HEK293 (cell line): ENCODE measurements around the gene JPH3.

ENCODE experiments used
- CTCF ChIA-PET: fragments of 350-600 bp; formaldehyde crosslinking; extraction: SDS; loops from one replicate; lab custom pipeline; 2021; ENCODE audit warnings: antibody characterized with exemption; lab: Yijun Ruan, JAX
- POLR2A ChIA-PET: fragments of 300-600 bp; formaldehyde crosslinking; extraction: SDS; loops from one replicate; lab custom pipeline; 2020; ENCODE audit warnings: antibody characterized with exemption, inconsistent platforms; lab: Yijun Ruan, JAX
- H3K27ac ChIP-seq: fragments of 200-500 bp; sonication (Bioruptor generic); 2 replicates; pipeline ENCODE4 v1.5.1; 2014; ENCODE audit warnings: low read depth, low read length, control low read depth, inconsistent platforms; ENCODE audit errors: extremely low read depth
- H3K36me3 ChIP-seq, 2 experiments: fragments of 200-500 bp in 1 of 2; sonication (Bioruptor generic) in 1 of 2; 1 replicate in 1 of 2; 2 replicates in 1 of 2; pipeline ENCODE4 v1.5.1; 2014 to 2017; ENCODE audit warnings: inconsistent platforms in 2 of 2, low read length in 2 of 2; ENCODE audit not compliant: control insufficient read depth in 2 of 2, insufficient read depth in 1 of 2
- H3K4me1 ChIP-seq: fragments of 200-500 bp; sonication (Bioruptor generic); 2 replicates; pipeline ENCODE4 v1.5.1; 2014; ENCODE audit warnings: mild to moderate bottlenecking, low read length, inconsistent platforms; ENCODE audit not compliant: control insufficient read depth, insufficient read depth
- H3K4me3 ChIP-seq: 2 replicates; pipeline ENCODE4 v1.5.1; 2011; ENCODE audit warnings: low read depth, mild to moderate bottlenecking, control low read depth, low read length, moderate library complexity
- H3K9me3 ChIP-seq: fragments of 200-500 bp; sonication (Bioruptor generic); 2 replicates; pipeline ENCODE4 v1.5.1; 2014; ENCODE audit warnings: low read depth, low read length, inconsistent platforms; ENCODE audit not compliant: control insufficient read depth, insufficient read depth
- GLIS1 ChIP-seq: fragments of 450-650 bp; formaldehyde crosslinking; IDR thresholded peaks from 2 replicates; pipeline ENCODE4 v1.5.1; 2016; ENCODE audit warnings: missing biosample characterization, missing genetic modification characterization
- HOXA7 ChIP-seq: sonication (generic); formaldehyde crosslinking; IDR thresholded peaks from 2 replicates; pipeline ENCODE4 v1.8.1; 2022; ENCODE audit warnings: missing genetic modification reagents, borderline replicate concordance
- MYNN ChIP-seq: fragments of 450-650 bp; formaldehyde crosslinking; IDR thresholded peaks from 2 replicates; pipeline ENCODE4 v1.5.1; 2016; ENCODE audit warnings: missing biosample characterization, missing genetic modification characterization, borderline replicate concordance
- SCRT2 ChIP-seq: fragments of 450-650 bp; formaldehyde crosslinking; IDR thresholded peaks from 2 replicates; pipeline ENCODE4 v1.5.1; 2016; ENCODE audit warnings: missing biosample characterization, missing genetic modification characterization
- SETDB1 ChIP-seq: IDR thresholded peaks from one replicate; pipeline ENCODE4 v1.6.1; 2017; ENCODE audit warnings: mild to moderate bottlenecking, low read length, moderate library complexity, mixed read lengths; ENCODE audit not compliant: insufficient read length
- ZBTB1 ChIP-seq: fragments of 450-650 bp; formaldehyde crosslinking; IDR thresholded peaks from 2 replicates; pipeline ENCODE4 v1.5.1; 2016; ENCODE audit warnings: missing biosample characterization, missing genetic modification characterization
- ZBTB17 ChIP-seq: fragments of 450-650 bp; formaldehyde crosslinking; IDR thresholded peaks from 2 replicates; pipeline ENCODE4 v1.5.1; 2016; ENCODE audit warnings: missing biosample characterization, missing genetic modification characterization
- ZBTB7A ChIP-seq: fragments of 450-650 bp; formaldehyde crosslinking; IDR thresholded peaks from 2 replicates; pipeline ENCODE4 v1.5.1; 2016; ENCODE audit warnings: low read depth, missing biosample characterization, missing genetic modification characterization
- ZIC2 ChIP-seq: fragments of 450-650 bp; formaldehyde crosslinking; IDR thresholded peaks from 2 replicates; pipeline ENCODE4 v1.5.1; 2016; ENCODE audit warnings: missing biosample characterization, missing genetic modification characterization
- ZNF311 ChIP-seq: fragments of 450-650 bp; formaldehyde crosslinking; IDR thresholded peaks from 2 replicates; pipeline ENCODE4 v1.5.1; 2017; ENCODE audit warnings: missing biosample characterization, missing genetic modification characterization, borderline replicate concordance
- ZNF335 ChIP-seq: fragments of 450-650 bp; formaldehyde crosslinking; conservative IDR thresholded peaks from 2 replicates; pipeline ENCODE4 v1.5.1; 2016; ENCODE audit warnings: missing biosample characterization, missing genetic modification characterization
- ZNF514 ChIP-seq: fragments of 450-650 bp; formaldehyde crosslinking; IDR thresholded peaks from 2 replicates; pipeline ENCODE4 v1.5.1; 2016; ENCODE audit warnings: missing biosample characterization, missing genetic modification characterization
- ZNF530 ChIP-seq: fragments of 450-650 bp; formaldehyde crosslinking; IDR thresholded peaks from 2 replicates; pipeline ENCODE4 v1.5.1; 2016; ENCODE audit warnings: low read depth, missing biosample characterization, missing genetic modification characterization
- ZNF624 ChIP-seq: fragments of 450-650 bp; formaldehyde crosslinking; IDR thresholded peaks from 2 replicates; pipeline ENCODE4 v1.5.1; 2017; ENCODE audit warnings: missing biosample characterization, missing genetic modification characterization
- ZNF654 ChIP-seq: fragments of 450-650 bp; formaldehyde crosslinking; IDR thresholded peaks from 2 replicates; pipeline ENCODE4 v1.5.1; 2016; ENCODE audit warnings: low read depth, missing biosample characterization, missing genetic modification characterization
- ZNF76 ChIP-seq: fragments of 450-650 bp; formaldehyde crosslinking; IDR thresholded peaks from 2 replicates; pipeline ENCODE4; 2016; ENCODE audit warnings: low read depth, missing biosample characterization, missing genetic modification characterization, borderline replicate concordance
- ZSCAN16 ChIP-seq: fragments of 450-650 bp; formaldehyde crosslinking; IDR thresholded peaks from 2 replicates; pipeline ENCODE4 v1.5.1; 2016; ENCODE audit warnings: missing biosample characterization, missing genetic modification characterization
- TF ChIP-seq, protein P1 (sequence below): fragments of 450-650 bp; formaldehyde crosslinking; IDR thresholded peaks from 2 replicates; pipeline ENCODE4 v1.5.1; 2017; ENCODE audit warnings: missing biosample characterization, mild to moderate bottlenecking, missing genetic modification characterization, moderate library complexity
- TF ChIP-seq, protein P2 (sequence below): fragments of 450-650 bp; formaldehyde crosslinking; conservative IDR thresholded peaks from 2 replicates; pipeline ENCODE4 v1.5.1; 2016; ENCODE audit warnings: low read depth, missing biosample characterization, missing genetic modification characterization

The JPH3 gene

DNA sequence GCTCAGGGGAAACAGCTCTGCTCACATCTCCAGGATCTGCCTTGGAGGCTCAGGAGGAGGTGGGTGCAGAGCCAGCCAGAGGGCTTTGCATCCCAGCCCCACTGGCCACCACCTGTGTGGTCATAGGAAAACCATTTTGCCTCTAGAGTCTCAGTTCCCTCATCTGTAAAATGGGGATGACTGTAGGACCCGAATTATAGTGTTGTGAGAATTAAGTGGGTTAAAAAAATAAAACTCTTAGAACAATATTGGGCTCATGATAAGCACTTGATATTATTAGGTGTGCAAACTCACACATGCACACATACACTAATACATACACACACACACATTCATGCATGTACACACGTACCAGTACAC lies 19.4 kb upstream of the JPH3 start (continued):
- TF ChIP-seq GLIS1 (tag by site-specific recombination) (no peak), ZSCAN16 (tag by site-specific recombination) (no peak), ZNF335 (tag by site-specific recombination) (no peak), ZBTB7A (tag by site-specific recombination) (no peak), ZNF514 (no peak)

DNA sequence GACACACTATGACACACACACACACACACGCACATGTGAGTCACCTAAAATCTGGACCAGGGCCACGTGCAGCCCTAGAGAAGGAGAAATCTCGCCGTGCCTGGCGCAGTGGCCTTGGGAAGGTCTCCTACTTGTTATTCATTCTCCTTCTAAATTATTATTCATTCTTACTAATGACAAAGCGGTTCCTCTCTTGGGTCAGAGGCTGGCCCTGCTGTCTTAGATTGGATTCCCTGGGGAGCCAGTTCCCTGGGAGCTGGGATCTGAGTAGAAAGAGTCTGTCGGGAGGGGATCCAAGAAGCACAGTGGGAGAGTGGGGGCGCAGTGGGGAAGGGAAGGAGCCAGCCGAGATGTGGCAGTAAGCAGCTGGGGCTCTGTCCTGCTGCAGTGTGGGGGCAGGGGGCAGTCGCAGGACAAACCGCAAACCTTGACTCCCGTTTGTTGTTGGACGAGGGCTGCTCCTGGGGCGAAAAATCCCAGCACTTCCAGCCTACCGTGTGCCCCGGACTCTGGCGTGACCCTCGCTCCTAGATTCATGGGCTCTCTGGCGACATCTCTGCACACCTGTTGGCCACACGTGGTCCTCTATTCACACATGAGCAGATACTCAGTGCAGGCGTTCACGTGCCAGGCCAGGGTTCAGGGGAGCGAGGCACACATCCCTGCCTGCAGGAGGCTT lies 18.7 kb upstream of the JPH3 start:
- ChIA-PET POLR2A (no interaction called here), CTCF (interaction anchor here (3.2 kb wide), 1 partner anchor 52 kb away, joined by 22 read pairs; no protein-coding TSS in a partner anchor)
- TF ChIP-seq SCRT2 (tag by site-specific recombination) (peak; percentile 37; the same call in 1 of the 2 replicates), ZIC2 (tag by site-specific recombination) (peak; percentile 76), ZBTB1 (no peak)
- H3K9me3 ChIP-seq: no peaks in the 10 kb centered on the region
- no peak overlapping the region for H3K27ac ChIP-seq
- H3K4me1 ChIP-seq: 0 out of 2 replicates have a peak, but pooled peaks cover 3% of the 10 kb centered on the region
- no peaks in the 10 kb centered on the region for H3K36me3 ChIP-seq
- H3K4me3 ChIP-seq: no peak overlapping the region

DNA sequence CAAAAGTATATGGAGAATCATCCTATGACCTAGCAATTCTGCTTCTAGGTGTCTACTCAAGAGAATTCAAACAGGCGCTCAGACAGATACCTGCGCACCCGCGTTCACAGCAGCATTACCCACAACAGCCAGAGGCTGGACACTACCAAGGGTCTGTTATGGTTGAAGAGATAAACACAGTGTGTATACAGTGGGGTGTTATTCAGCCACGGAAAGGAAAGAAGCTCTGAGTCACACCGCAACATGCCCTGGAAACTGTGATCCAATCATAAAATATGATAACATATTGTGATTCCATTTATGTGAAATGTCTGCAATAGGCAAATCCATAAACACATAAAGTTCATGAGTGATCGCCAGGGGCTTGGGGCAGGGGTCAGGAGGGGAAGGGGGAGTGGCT lies 18.0 kb upstream of the JPH3 start:
- POLR2A ChIA-PET: no interaction called here
- no peak for TF ChIP-seq ZBTB17
- no peak for TF ChIP-seq ZNF530 (tag by site-specific recombination)
- no peak for TF ChIP-seq ZNF311 (tag by site-specific recombination)
- TF ChIP-seq, protein P1, sequence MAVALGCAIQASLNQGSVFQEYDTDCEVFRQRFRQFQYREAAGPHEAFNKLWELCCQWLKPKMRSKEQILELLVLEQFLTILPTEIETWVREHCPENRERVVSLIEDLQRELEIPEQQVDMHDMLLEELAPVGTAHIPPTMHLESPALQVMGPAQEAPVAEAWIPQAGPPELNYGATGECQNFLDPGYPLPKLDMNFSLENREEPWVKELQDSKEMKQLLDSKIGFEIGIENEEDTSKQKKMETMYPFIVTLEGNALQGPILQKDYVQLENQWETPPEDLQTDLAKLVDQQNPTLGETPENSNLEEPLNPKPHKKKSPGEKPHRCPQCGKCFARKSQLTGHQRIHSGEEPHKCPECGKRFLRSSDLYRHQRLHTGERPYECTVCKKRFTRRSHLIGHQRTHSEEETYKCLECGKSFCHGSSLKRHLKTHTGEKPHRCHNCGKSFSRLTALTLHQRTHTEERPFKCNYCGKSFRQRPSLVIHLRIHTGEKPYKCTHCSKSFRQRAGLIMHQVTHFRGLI (tag by site-specific recombination): no peak
- no peak for TF ChIP-seq MYNN (tag by site-specific recombination)
- no peak for TF ChIP-seq SETDB1
- no peak for TF ChIP-seq ZNF654 (tag by site-specific recombination)
- no peak for TF ChIP-seq HOXA7
- TF ChIP-seq, all 188 proteins: peak for 0
- no peak overlapping the region for H3K27ac ChIP-seq
- 0 out of 2 replicates have a peak, but pooled peaks cover 3% of the 10 kb centered on the region for H3K4me1 ChIP-seq
- H3K9me3 ChIP-seq: no peaks in the 10 kb centered on the region
- no peaks in the 10 kb centered on the region for H3K36me3 ChIP-seq
- CTCF ChIA-PET: interaction anchor here (3.2 kb wide), 1 partner anchor 51 kb away, joined by 22 read pairs; no protein-coding TSS in a partner anchor
- no peak overlapping the region for H3K4me3 ChIP-seq

DNA sequence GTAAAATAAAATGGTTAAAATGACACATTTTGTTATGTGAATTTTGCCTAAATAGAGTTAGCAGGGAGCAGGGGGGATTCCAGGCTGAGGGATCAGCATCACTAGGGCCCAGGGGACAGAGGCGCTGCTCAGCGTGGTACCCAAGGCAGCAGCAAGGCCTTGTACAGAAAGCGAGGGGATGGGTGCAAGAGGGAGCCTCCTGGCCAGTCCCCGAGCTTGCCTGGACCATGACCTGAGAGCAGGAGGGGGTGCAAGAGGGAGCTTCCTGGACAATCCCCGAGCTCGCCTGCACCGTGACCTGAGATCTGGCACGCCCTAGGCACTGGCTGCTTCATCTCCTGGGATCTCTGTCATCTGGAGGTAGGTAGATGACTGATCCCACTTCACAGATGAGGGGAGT lies 17.3 kb upstream of the JPH3 start:
- CTCF ChIA-PET: interaction anchor here (0.6 kb wide), 1 partner anchor 14 kb away, joined by 3 read pairs; no protein-coding TSS in a partner anchor
- TF ChIP-seq, protein P2, sequence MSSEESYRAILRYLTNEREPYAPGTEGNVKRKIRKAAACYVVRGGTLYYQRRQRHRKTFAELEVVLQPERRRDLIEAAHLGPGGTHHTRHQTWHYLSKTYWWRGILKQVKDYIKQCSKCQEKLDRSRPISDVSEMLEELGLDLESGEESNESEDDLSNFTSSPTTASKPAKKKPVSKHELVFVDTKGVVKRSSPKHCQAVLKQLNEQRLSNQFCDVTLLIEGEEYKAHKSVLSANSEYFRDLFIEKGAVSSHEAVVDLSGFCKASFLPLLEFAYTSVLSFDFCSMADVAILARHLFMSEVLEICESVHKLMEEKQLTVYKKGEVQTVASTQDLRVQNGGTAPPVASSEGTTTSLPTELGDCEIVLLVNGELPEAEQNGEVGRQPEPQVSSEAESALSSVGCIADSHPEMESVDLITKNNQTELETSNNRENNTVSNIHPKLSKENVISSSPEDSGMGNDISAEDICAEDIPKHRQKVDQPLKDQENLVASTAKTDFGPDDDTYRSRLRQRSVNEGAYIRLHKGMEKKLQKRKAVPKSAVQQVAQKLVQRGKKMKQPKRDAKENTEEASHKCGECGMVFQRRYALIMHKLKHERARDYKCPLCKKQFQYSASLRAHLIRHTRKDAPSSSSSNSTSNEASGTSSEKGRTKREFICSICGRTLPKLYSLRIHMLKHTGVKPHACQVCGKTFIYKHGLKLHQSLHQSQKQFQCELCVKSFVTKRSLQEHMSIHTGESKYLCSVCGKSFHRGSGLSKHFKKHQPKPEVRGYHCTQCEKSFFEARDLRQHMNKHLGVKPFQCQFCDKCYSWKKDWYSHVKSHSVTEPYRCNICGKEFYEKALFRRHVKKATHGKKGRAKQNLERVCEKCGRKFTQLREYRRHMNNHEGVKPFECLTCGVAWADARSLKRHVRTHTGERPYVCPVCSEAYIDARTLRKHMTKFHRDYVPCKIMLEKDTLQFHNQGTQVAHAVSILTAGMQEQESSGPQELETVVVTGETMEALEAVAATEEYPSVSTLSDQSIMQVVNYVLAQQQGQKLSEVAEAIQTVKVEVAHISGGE: no peak
- TF ChIP-seq ZNF624 (no peak), ZNF76 (tag by site-specific recombination) (no peak)
- TF ChIP-seq, all 188 proteins: peak for 0
- H3K4me1 ChIP-seq: 0 out of 2 replicates have a peak, but pooled peaks cover 3% of the 10 kb centered on the region
- no peaks in the 10 kb centered on the region for H3K9me3 ChIP-seq
- no peak overlapping the region for H3K27ac ChIP-seq
- H3K36me3 ChIP-seq: no peaks in the 10 kb centered on the region
- POLR2A ChIA-PET: no interaction called here
- H3K4me3 ChIP-seq: no peak overlapping the region
